ENCODE measurements around the gene CTAG1B. TPM values are rescaled to one million over a fixed set of nuclear protein-coding genes. Genes with fewer than 3 reads are reported as not detected.
A peak's percentile ranks its signal among the peaks of the same experiment; 100 is the strongest.
"Not testable (repeated sequence)": the region's sequence is repeated elsewhere in the genome, so short reads cannot be mapped to it uniquely, and the experiment has no call there.

The CTAG1B gene
- total RNA-seq, 2 donors from 2014 or later = not detected

DNA sequence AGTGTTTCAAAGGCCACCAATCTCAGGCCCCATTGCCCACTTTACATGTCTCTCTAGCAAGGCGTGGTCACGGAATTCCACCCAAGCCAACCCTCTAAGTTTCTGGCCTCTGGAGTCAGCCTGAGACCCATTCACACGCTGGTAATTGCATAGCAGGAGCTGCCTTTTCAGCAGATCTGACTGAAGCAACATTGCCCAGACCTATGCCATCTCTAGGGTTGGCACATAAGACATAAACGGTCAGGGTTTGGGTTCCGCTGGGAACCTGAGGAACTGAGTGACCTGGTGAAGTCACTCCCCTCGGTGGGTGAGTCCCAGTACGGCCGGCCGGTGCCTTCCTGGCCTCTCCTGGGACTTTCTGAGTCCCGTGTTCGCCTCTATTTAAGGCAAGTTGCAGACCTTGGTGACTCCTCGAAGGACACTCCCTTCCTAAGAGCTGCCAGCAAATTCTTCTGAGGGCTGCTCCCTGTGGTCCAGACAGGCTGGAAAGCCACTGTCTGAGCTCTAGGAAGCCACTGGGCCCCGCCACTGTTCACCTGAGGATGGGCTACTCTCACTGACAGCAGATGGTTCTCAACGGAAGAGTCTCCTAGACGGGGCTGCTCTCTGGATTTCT is 18.2 kb downstream of the CTAG1B start:
- Mint-ChIP-seq H3K27ac (no peak overlapping the region), H3K9me3 (no peaks in the 10 kb centered on the region), H3K36me3 (no peaks in the 10 kb centered on the region)
- DNase-seq (ENCODE audit: low spot score in 2 of 2) (no peak), ATAC-seq (no peak)

DNA sequence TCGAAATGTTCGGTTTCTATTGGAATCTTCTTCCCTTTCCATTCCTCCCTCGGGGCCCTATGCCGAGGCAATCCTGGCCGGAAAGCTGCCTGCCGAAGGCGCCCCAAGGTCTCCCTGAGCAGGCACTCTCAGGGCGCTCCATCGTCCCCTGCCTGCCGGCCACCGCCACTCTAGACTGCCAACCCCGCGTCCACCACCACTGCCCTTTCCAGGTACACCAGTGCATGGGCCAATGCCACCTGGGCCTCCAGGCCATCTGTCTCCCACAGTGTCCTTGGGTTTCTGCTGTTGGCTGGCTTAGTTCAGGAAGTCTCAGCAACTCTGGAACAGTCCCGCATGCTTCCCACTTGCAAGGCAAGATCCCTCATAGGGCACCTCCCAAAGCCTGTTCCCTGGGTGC is 19.6 kb downstream of the CTAG1B start:
- ATAC-seq (no peak), DNase-seq (ENCODE audit: low spot score in 2 of 2) (no peak)
- no peaks in the 10 kb centered on the region for H3K36me3 Mint-ChIP-seq
- no peaks in the 10 kb centered on the region for H3K9me3 Mint-ChIP-seq
- no peak overlapping the region for H3K27ac Mint-ChIP-seq

DNA sequence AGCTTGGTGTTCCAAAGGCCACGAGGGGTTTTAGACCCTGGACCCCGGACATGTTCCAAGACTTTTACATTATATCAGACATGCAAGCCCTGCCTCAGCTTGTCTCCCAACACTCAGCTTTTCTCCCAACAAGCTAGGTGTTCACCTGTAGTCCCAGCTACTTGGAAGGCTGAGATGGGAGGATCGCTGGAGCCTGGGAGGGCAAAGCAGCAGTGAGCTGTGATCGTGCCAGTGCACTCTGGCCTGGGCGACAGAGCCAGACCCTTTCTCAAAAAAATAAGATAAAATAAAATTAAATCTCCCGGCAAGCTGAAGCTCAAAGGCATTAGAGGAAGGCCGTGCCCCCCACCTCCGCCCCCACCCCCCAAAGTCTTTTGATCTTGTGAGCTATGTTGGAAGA is 20.4 kb downstream of the CTAG1B start:
- H3K36me3 Mint-ChIP-seq = no peaks in the 10 kb centered on the region
- H3K9me3 Mint-ChIP-seq = no peaks in the 10 kb centered on the region
- H3K27ac Mint-ChIP-seq = no peak overlapping the region
- ATAC-seq (no peak), DNase-seq (ENCODE audit: low spot score in 2 of 2) (no peak)

DNA sequence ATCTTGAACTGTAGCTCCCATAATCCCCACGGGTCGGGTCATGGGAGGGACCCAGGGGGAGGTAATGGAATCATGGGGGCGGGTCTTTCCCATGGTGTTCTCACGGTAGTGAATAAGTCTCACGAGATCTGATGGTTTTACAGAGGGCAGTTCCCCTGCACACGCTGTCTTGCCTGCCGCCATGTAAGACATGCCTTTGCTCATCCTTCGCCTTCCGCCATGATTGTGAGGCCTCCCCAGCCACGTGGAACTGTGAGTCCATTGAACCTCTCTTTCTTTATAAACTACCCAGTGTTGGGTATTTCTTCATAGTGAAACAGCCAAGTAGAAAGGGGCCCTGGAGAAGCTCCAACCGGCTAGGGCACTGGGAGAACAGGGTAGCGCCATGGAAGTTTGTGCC is 21.9 kb downstream of the CTAG1B start:
- peaks cover 3% of the 10 kb centered on the region in 2 donors for H3K9me3 Mint-ChIP-seq
- H3K27ac Mint-ChIP-seq = no peak overlapping the region
- no peaks in the 10 kb centered on the region for H3K36me3 Mint-ChIP-seq
- no peak for ATAC-seq
- DNase-seq (ENCODE audit: low spot score in 2 of 2) = no peak

DNA sequence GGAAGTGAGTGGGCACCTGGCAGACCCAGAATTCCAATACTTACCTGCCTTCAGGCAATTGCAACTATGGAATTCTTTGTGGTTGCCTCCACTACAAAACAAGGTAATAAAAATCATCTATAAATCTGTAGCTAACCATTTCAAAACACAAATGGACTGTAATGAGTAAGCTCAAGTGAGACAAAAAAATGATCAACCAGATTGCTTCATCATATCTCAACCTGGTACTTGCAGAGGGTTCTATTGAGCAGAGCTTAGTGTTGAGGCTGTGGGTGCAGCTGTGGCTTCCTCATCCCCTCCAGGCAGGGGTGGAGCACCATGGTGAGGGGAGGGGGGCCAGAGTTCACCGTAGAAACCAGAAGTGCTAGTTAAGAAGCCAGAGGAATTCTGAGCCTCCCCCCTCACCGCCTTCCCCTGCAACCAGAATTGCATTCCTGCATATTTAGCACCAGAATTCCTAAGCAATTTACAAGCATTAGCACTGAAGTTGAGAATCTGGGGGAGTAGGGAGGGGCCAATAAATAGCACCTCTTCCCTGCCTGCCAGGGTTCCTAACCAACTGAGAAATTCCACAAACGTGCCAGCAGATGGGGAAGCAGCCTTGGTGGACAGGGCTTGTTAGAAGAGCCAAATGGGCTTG is 22.7 kb downstream of the CTAG1B start:
- no peak overlapping the region for H3K27ac Mint-ChIP-seq
- no peaks in the 10 kb centered on the region for H3K36me3 Mint-ChIP-seq
- no peak for DNase-seq (ENCODE audit: low spot score in 2 of 2)
- peaks cover 4% of the 10 kb centered on the region in 2 donors for H3K9me3 Mint-ChIP-seq
- ATAC-seq = no peak

DNA sequence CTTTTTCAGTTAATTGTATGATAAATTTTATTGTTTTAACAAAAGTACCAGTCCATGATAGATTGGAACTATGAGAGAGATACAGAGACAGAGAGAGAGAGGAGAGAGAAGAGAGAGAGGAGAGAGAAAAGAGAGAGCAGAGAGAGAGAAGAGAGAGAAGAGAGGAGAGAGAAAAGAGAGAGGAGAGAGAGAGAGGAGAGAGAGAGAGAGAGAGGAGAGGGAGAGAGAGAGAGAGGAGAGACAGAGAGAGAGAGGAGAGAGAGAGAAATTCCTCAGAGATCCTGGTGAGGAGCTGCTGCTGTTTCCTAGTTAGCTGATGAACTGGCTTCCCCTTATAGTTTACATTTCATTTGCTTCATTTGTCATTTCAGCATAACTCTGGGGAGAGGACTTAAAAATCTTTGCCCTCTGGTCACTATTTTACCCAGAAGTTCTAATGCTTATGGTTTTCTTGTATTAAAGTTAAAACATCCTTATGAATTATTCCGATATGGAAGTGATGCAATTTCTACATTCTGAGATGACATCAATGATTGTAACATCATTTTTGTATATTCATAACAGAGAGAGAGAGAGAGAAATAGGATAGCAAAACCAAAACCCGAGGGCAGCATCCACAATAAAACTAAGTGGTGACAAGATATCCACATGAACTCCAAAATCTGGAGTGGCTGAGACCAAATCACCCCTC is 23.4 kb downstream of the CTAG1B start:
- Mint-ChIP-seq H3K36me3 (no peaks in the 10 kb centered on the region), H3K27ac (no peak overlapping the region), H3K9me3 (peaks cover 4% of the 10 kb centered on the region in 2 donors)
- ATAC-seq (no peak), DNase-seq (ENCODE audit: low spot score in 2 of 2) (no peak)

DNA sequence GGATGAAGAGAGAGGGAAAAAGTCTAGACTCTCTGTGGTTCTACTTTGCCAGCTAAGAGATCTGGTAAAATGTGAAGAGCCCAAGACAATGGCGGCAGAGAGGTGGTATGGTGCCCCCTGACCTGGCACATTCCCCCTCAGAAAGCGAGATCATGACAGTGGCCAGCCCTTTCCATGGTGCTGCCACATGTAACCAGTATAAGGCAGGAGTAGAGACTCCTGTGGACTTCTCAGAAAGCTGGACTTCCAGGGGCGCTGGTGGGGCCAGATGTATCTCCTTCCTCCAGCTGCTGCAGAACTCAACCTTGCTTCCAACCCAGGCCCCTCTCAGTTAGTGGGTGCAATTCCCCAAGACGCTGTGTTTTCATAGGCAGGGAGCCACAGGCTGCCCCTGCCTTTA is 24.6 kb downstream of the CTAG1B start:
- H3K27ac Mint-ChIP-seq = no peak overlapping the region
- H3K9me3 Mint-ChIP-seq = peaks cover 4% of the 10 kb centered on the region in 2 donors
- no peaks in the 10 kb centered on the region for H3K36me3 Mint-ChIP-seq
- ATAC-seq (no peak), DNase-seq (ENCODE audit: low spot score in 2 of 2) (no peak)

DNA sequence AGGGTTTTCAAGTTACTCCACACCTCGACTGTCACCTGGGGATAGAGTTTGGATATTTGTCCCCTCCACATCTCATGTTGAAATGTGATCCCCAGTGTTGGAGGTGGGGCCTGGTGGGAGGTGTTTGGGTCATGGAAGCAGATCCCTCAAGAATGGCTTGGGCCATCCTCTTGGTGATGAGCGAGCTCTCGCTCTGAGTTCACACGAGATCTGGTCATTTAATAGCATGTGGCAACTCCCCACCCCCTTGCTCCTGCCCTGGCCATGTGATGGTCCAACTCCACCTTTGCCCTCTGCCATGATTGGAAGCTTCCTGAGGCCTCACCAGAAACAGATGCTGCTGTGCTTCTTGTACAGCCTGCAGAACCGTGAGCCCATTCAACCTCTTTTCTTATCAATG is 25.9 kb downstream of the CTAG1B start:
- Mint-ChIP-seq H3K27ac (no peak overlapping the region), H3K36me3 (no peaks in the 10 kb centered on the region), H3K9me3 (peaks cover 4% of the 10 kb centered on the region in 2 donors)
- ATAC-seq = no peak
- no peak for DNase-seq (ENCODE audit: low spot score in 2 of 2)

DNA sequence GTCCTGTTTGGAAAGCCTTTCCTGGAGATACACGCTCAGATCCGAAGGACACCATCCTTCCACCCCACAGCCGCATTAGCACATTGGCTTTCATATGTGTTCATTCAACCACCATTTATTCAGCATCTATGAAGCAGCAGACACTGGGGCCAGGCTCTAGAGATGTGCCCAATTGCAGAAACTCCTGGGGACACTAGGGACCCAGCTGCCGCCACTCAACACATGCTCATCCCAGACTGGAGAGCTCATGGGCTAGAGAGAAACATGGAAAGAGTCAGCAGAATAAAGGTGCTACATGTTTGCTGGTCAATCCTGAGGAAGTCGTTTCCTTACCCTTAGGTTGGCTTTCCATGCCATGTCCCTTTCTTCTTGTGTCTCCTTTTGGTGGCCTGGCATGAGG is 26.6 kb downstream of the CTAG1B start:
- no peak overlapping the region for H3K27ac Mint-ChIP-seq
- peaks cover 4% of the 10 kb centered on the region in 2 donors for H3K9me3 Mint-ChIP-seq
- H3K36me3 Mint-ChIP-seq = no peaks in the 10 kb centered on the region
- DNase-seq (ENCODE audit: low spot score in 2 of 2) (no peak), ATAC-seq (no peak)

DNA sequence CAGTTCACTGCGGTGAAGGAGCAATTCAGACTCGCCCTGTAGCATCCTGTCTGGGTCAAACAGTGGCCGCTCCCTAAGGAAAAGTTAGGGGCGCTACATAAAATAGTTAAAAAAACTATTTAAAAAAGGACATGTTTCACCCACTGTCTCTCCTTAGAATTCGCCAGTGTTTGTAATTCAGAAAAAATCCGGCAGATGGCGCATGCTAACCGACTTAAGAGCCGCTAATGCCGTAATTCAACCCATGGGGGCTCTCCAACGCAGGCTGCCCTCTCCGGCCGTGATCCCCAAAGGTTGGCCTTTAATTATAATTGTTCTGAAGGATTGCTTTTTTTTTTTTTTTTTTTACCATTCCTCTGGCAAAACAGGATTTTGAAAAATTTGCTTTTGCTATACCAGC is 28.7 kb downstream of the CTAG1B start:
- not testable (repeated sequence) for ATAC-seq; H3K9me3 Mint-ChIP-seq; DNase-seq (ENCODE audit: low spot score in 2 of 2); H3K27ac Mint-ChIP-seq; H3K36me3 Mint-ChIP-seq

DNA sequence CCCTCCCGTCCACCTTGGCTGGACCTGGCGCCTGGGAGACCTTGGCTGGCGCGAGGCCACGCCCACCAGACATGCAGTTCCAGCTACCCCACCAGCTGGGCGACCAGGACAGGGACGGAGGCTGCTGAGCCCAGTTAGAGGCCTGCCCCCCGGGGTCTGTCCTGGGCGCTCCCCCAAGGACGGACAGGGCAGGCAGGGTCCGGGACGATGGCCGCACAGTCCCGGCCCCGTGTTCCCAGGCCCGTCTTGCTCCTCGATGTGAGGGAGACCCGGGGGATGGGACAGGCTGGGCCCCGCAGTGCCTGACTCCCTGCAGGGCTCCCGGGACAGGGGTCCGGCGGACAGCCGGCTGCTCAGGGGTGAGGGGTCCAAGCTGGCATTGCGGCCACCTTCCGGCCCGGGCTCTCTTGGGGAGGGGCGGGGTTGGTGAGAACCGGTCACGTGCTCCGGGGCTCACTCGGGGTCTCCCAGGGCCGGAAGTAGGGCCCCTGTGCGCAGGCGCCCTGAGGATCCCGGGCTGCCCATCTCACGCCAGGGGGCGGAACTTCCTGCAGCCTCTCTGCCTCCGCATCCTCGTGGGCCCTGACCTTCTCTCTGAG is 34.4 kb downstream of the CTAG1B start, which contains the start of gene CTAG1A:
TSS of gene CTAG1A (plus strand) at position 549 of the 599 bp plus-strand sequence. CDS start 74 bp downstream, outside the sequence.
- not testable (repeated sequence) for H3K36me3 Mint-ChIP-seq; DNase-seq (ENCODE audit: low spot score in 2 of 2); H3K27ac Mint-ChIP-seq; ATAC-seq; H3K9me3 Mint-ChIP-seq

DNA sequence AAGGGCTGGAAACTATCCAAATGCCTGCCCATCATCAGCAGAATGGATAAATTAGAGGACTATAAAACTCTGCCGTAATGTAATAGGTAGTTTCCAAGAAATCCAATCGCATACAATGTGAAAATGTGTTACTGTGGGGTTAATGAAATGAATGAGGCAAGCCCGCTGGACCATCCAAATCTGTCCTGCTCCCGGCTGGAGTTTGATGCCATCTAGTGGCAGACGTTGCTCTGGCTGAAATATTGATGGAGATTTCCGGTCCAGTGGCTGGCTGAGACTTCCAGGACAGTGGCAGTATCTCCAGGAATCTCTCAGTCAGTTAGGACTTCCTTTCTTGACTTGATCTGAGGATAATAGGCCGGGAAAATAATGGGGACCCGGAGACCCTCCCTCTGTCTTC is 36.1 kb downstream of the CTAG1B start:
- not testable (repeated sequence) for DNase-seq (ENCODE audit: low spot score in 2 of 2); H3K36me3 Mint-ChIP-seq; H3K27ac Mint-ChIP-seq; H3K9me3 Mint-ChIP-seq
- peak in 1 of 2 donors; percentile 53 for ATAC-seq

DNA sequence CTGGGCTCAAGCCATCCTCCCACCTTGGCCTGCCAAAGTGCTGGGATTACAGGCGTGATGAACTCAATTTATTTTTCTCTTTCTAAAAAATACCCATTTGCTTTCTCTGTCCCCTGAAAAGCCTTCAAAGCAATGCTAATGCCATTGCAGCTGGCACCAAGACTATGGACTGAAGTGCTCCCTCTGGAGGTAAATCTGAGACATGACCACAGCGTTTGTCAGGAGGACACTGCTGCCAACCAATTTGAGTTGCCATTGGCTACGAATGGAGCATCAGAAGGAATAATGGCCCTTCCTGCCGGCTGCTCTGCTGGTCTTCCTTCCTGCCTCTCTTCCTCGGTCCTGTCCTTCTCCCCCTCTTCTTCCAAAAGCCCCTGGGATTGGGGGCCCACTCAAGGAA is 44.0 kb downstream of the CTAG1B start:
- DNase-seq (ENCODE audit: low spot score in 2 of 2); H3K27ac Mint-ChIP-seq; H3K36me3 Mint-ChIP-seq; H3K9me3 Mint-ChIP-seq: not testable (repeated sequence)
- ATAC-seq = peak; percentile 55 to 58

DNA sequence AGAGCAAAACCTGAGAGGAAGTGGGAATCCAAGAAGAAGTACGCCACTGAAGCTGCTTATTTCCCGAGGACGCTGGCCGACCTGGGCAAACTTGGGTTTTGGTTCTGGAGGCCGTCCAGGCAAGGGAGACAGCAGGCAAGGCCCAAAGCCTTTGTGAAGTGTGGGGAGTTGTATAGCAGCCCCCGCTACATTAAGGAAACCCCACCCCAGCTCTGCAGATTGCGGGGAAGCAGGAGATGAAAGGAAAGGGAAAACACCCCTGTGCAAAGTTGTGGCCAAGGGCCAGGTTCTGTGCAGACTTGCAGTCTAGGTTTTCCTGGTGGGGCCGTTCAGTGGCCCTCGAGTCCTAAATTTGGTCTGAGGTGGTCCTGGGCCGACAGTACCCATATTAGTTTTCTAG is 46.0 kb downstream of the CTAG1B start:
- not testable (repeated sequence) for ATAC-seq; H3K9me3 Mint-ChIP-seq; H3K27ac Mint-ChIP-seq; H3K36me3 Mint-ChIP-seq; DNase-seq (ENCODE audit: low spot score in 2 of 2)

DNA sequence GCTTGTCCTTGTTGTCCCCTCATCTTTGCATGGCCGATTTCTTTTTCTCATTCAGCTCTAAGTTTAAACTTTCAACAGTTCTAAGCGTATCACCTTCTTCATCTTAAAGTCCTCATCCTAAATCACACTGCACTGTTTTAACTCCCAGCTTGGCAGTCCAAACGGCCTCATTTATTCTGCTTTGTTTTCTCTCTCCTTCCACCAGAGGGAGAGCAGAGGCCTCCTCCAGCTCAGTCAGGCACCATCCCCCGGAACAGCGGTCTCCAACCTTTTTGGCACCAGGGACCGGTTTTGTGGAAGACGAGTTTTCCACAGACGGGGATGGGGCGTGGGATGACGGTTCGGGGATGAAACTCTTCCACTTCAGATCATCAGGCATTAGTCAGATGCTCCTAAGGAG is 48.7 kb downstream of the CTAG1B start:
- not testable (repeated sequence) for H3K9me3 Mint-ChIP-seq; DNase-seq (ENCODE audit: low spot score in 2 of 2); H3K27ac Mint-ChIP-seq; ATAC-seq; H3K36me3 Mint-ChIP-seq

Data from activated naive CD4-positive, alpha-beta T cell treated with anti-CD3 and anti-CD28 coated beads, Interleukin-2, amount 50 U/mL, for 72 hours (primary cell).